ENCODE measurements around the gene FEN1.
A peak's percentile ranks its signal among the peaks of the same experiment; 100 is the strongest.

DNA sequence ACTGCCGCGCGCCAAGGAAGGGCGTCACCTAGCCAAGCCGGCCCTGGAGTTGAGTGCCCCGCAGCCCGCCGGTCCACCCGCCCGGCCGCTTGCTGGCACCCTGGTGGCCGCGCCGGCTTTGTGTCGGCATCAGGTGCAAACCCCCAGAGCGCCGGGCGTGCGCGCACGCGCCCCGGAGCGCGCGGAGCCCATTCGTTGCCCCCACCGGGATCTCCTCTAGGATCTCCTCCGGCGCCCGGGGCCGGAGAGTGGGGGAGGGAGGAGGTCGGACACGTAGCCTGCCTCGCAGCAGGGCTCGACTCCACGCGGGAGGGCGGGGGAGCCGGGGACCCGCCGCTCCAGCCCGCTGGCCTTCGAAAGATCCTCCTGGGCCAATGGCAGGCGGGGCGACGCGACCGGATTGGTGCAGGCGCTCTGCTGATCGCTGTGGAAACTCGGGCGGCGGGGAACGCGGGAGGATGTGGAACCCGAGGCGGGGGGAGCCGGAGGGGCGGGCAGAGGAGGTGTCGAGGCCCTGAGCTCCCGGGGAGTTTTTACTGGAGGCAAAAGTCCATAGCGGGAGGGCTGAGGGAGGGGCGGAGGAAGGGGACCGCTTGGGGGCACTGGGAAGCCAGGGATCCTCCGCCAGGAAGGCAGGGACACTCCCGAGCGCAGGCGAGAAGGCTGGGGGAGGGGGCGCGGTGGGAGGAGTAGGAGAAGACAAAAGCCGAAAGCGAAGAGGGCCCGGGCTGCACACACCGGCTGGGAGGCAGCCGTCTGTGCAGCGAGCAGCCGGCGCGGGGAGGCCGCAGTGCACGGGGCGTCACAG lies 35.1 kb downstream of the FEN1 start, which contains the start of gene FADS2:
- TF ChIP-seq POLR2AphosphoS5 (IDR thresholded peaks at IDR 0.05; ENCODE audit: low read depth, low read length), result peak; percentile 80
- TF ChIP-seq POLR2A (IDR thresholded peaks at IDR 0.05; ENCODE audit: low read depth, low read length), result peak; percentile 67; the same call in 1 of the 2 replicates
- TF ChIP-seq TAF1 (IDR thresholded peaks at IDR 0.05; ENCODE audit: borderline replicate concordance, low read depth, low read length), result no peak; the same call in 1 of the 2 replicates
